Naive thymus-derived CD8-positive, alpha-beta T cell (primary cell): ENCODE measurements around the gene NRXN3. TPM values are rescaled to one million over a fixed set of nuclear protein-coding genes. Genes with fewer than 3 reads are reported as not detected.

Experiments
- ATAC-seq, 2 donors: fragments of 150-1000 bp; cut with Tn5 transposase in 1 of 2; sonication (Bioruptor Pico), chemical (Tn5 transposase) in 1 of 2; 1 replicate in 1 of 2; 2 replicates in 1 of 2; pipeline ENCODE4 v1.10.0; 2021; ENCODE audit warnings: mild to moderate bottlenecking in 2 of 2, moderate library complexity in 2 of 2
- POLR2A ChIA-PET: fragments of 350-600 bp; sonication (Branson Sonifier 250); formaldehyde crosslinking; loops from one replicate; lab custom pipeline; 2021; ENCODE audit warnings: antibody characterized with exemption; lab: Charles Lee
- DNase-seq, 10 donors: peaks; one replicate each; pipeline versions ENCODE4 v3.0.0 to v3.0.0-alpha.2; 2020 to 2022
- H3K27ac Mint-ChIP-seq, 10 donors: one replicate each; pipeline ENCODE4 v1.8.0; 2020 to 2022; ENCODE audit warnings: mild to moderate bottlenecking in 10 of 10, mixed read lengths in 10 of 10, moderate library complexity in 4 of 10, inconsistent platforms in 1 of 10
- H3K27me3 Mint-ChIP-seq, 5 donors: one replicate each; pipeline ENCODE4 v1.8.0; 2021 to 2022; ENCODE audit warnings: mixed read lengths in 5 of 5
- H3K36me3 Mint-ChIP-seq, 3 donors: one replicate each; pipeline ENCODE4 v1.8.0; 2020 to 2022; ENCODE audit warnings: mixed read lengths in 3 of 3, mild to moderate bottlenecking in 2 of 3, inconsistent platforms in 1 of 3
- H3K4me1 Mint-ChIP-seq, 4 donors: one replicate each; pipeline ENCODE4 v1.8.0; 2021 to 2022; ENCODE audit warnings: mixed read lengths in 4 of 4
- H3K4me3 Mint-ChIP-seq, 10 donors: one replicate each; pipeline ENCODE4 v1.8.0; 2020 to 2022; ENCODE audit warnings: mild to moderate bottlenecking in 10 of 10, mixed read lengths in 10 of 10, moderate library complexity in 6 of 10, inconsistent platforms in 1 of 10
- H3K9me3 Mint-ChIP-seq, 9 donors: one replicate each; pipeline ENCODE4 v1.8.0; 2020 to 2022; ENCODE audit warnings: mixed read lengths in 9 of 9, mild to moderate bottlenecking in 3 of 9, inconsistent platforms in 1 of 9, moderate library complexity in 1 of 9
- polyA plus RNA-seq, 3 donors: library from polyadenylated mRNA; unstranded; fragments of 300-500 nt; fragmentation: Illumina TruSeq; gene quantifications; one replicate each; pipeline ENCODE4 v1.2.3, GENCODE V29; 2021
- total RNA-seq, 8 experiments: library from RNA in 2 of 8; stranded (reverse) in 2 of 8; gene quantifications; one replicate each; pipeline ENCODE4 v1.2.3 and lab custom pipeline; 2021 to 2026

Gene NRXN3
- total and polyA plus RNA-seq, 5 experiments from 2014 or later: not detected

GRCh38 chr14:79064214-79064613, 894.0 kb downstream of the NRXN3 start:
- Mint-ChIP-seq H3K27ac (no peak overlapping the region), H3K4me1 (no peaks in the 10 kb centered on the region), H3K4me3 (no peak overlapping the region), H3K27me3 (peaks cover 0 to 3% (median 0%) of the 10 kb centered on the region in 5 donors), H3K9me3 (peaks cover 0 to 8% (median 0%) of the 10 kb centered on the region in 9 donors), H3K36me3 (no peaks in the 10 kb centered on the region)
- ATAC-seq: no peak
- POLR2A ChIA-PET: no interaction called here
- DNase-seq: no peak

GRCh38 chr14:79074510-79074909, 904.3 kb downstream of the NRXN3 start:
- Mint-ChIP-seq H3K9me3 (peaks cover 0 to 5% (median 0%) of the 10 kb centered on the region in 9 donors), H3K36me3 (no peaks in the 10 kb centered on the region), H3K4me3 (no peak overlapping the region), H3K27me3 (peaks cover 0 to 2% (median 0%) of the 10 kb centered on the region in 5 donors), H3K4me1 (no peaks in the 10 kb centered on the region), H3K27ac (no peak overlapping the region)
- DNase-seq (no peak), ATAC-seq (no peak)
- POLR2A ChIA-PET: no interaction called here

GRCh38 chr14:79076428-79076827, 906.3 kb downstream of the NRXN3 start:
- POLR2A ChIA-PET: no interaction called here
- Mint-ChIP-seq H3K4me1 (no peaks in the 10 kb centered on the region), H3K4me3 (no peak overlapping the region), H3K36me3 (no peaks in the 10 kb centered on the region), H3K27ac (no peak overlapping the region), H3K9me3 (peaks cover 0 to 11% (median 2%) of the 10 kb centered on the region in 9 donors), H3K27me3 (peaks cover 0 to 9% (median under 1%) of the 10 kb centered on the region in 5 donors)
- DNase-seq: no peak
- ATAC-seq: no peak

- POLR2A ChIA-PET: no interaction called here
- Mint-ChIP-seq H3K9me3 (peaks cover 0 to 11% (median 2%) of the 10 kb centered on the region in 9 donors), H3K36me3 (no peaks in the 10 kb centered on the region), H3K27ac (no peak overlapping the region), H3K4me1 (no peaks in the 10 kb centered on the region), H3K4me3 (no peak overlapping the region), H3K27me3 (peaks cover 0 to 9% (median 0%) of the 10 kb centered on the region in 5 donors)
- DNase-seq (no peak), ATAC-seq (no peak)
Measured at GRCh38 chr14:79077096-79077495, 906.9 kb downstream of the NRXN3 start.

GRCh38 chr14:79080040-79080439, 909.9 kb downstream of the NRXN3 start:
- ATAC-seq (no peak), DNase-seq (no peak)
- H3K4me3 Mint-ChIP-seq: no peak overlapping the region
- peaks cover 0 to 9% (median 0%) of the 10 kb centered on the region in 5 donors for H3K27me3 Mint-ChIP-seq
- no peak overlapping the region for H3K27ac Mint-ChIP-seq
- peaks cover 0 to 21% (median 2%) of the 10 kb centered on the region in 9 donors for H3K9me3 Mint-ChIP-seq
- H3K36me3 Mint-ChIP-seq: no peaks in the 10 kb centered on the region
- POLR2A ChIA-PET: no interaction called here
- H3K4me1 Mint-ChIP-seq: no peaks in the 10 kb centered on the region

- ATAC-seq (no peak), DNase-seq (no peak)
- no peaks in the 10 kb centered on the region for H3K4me1 Mint-ChIP-seq
Measured at GRCh38 chr14:79082883-79083282, 912.7 kb downstream of the NRXN3 start.

GRCh38 chr14:79083356-79083755, 913.2 kb downstream of the NRXN3 start:
- Mint-ChIP-seq H3K27ac (no peak overlapping the region), H3K27me3 (peaks cover 0 to 9% (median 0%) of the 10 kb centered on the region in 5 donors), H3K9me3 (peaks cover 0 to 21% (median 2%) of the 10 kb centered on the region in 9 donors), H3K4me3 (no peak overlapping the region), H3K4me1 (no peaks in the 10 kb centered on the region), H3K36me3 (no peaks in the 10 kb centered on the region)
- no peak for DNase-seq
- POLR2A ChIA-PET: no interaction called here
- no peak for ATAC-seq

More at GRCh38 chr14:79082883-79083282, 912.7 kb downstream of the NRXN3 start:
- H3K27ac Mint-ChIP-seq: no peak overlapping the region
- H3K36me3 Mint-ChIP-seq: no peaks in the 10 kb centered on the region
- H3K9me3 Mint-ChIP-seq: peaks cover 0 to 21% (median 2%) of the 10 kb centered on the region in 9 donors
- POLR2A ChIA-PET: no interaction called here
- H3K27me3 Mint-ChIP-seq: peaks cover 0 to 9% (median 0%) of the 10 kb centered on the region in 5 donors
- no peak overlapping the region for H3K4me3 Mint-ChIP-seq

GRCh38 chr14:79084861-79085260, 914.7 kb downstream of the NRXN3 start:
- POLR2A ChIA-PET: no interaction called here
- Mint-ChIP-seq H3K27me3 (peaks cover 0 to 8% (median 0%) of the 10 kb centered on the region in 5 donors), H3K36me3 (no peaks in the 10 kb centered on the region), H3K9me3 (peaks cover 0 to 21% (median 2%) of the 10 kb centered on the region in 9 donors), H3K27ac (no peak overlapping the region), H3K4me1 (no peaks in the 10 kb centered on the region), H3K4me3 (no peak overlapping the region)
- DNase-seq: no peak
- ATAC-seq: no peak

- no peak for DNase-seq
- Mint-ChIP-seq H3K9me3 (peaks cover 0 to 11% (median 0%) of the 10 kb centered on the region in 9 donors), H3K4me3 (no peak overlapping the region), H3K36me3 (no peaks in the 10 kb centered on the region), H3K4me1 (no peaks in the 10 kb centered on the region), H3K27me3 (peaks cover 0 to under 1% (median 0%) of the 10 kb centered on the region in 5 donors), H3K27ac (no peak overlapping the region)
- no peak for ATAC-seq
- POLR2A ChIA-PET: no interaction called here
Measured at GRCh38 chr14:79089576-79089975, 919.4 kb downstream of the NRXN3 start.

GRCh38 chr14:79090641-79091180, 920.5 kb downstream of the NRXN3 start:
- no peaks in the 10 kb centered on the region for H3K36me3 Mint-ChIP-seq
- no peak overlapping the region for H3K27ac Mint-ChIP-seq
- H3K9me3 Mint-ChIP-seq: peaks cover 0 to 11% (median 0%) of the 10 kb centered on the region in 9 donors
- peaks cover 0 to 4% (median 0%) of the 10 kb centered on the region in 5 donors for H3K27me3 Mint-ChIP-seq
- POLR2A ChIA-PET: no interaction called here
- H3K4me1 Mint-ChIP-seq: no peaks in the 10 kb centered on the region
- DNase-seq (no peak), ATAC-seq (no peak)
- H3K4me3 Mint-ChIP-seq: no peak overlapping the region

GRCh38 chr14:79091381-79091963, 921.3 kb downstream of the NRXN3 start:
- POLR2A ChIA-PET: no interaction called here
- Mint-ChIP-seq H3K36me3 (no peaks in the 10 kb centered on the region), H3K27ac (no peak overlapping the region), H3K4me1 (no peaks in the 10 kb centered on the region), H3K27me3 (peaks cover 0 to 4% (median 0%) of the 10 kb centered on the region in 5 donors), H3K4me3 (no peak overlapping the region), H3K9me3 (peaks cover 0 to 11% (median under 1%) of the 10 kb centered on the region in 9 donors)
- no peak for ATAC-seq
- DNase-seq: no peak

GRCh38 chr14:79093531-79093930, 923.4 kb downstream of the NRXN3 start:
- Mint-ChIP-seq H3K27me3 (peaks cover 0 to 4% (median 0%) of the 10 kb centered on the region in 5 donors), H3K4me3 (no peak overlapping the region), H3K9me3 (peaks cover 0 to 11% (median 2%) of the 10 kb centered on the region in 9 donors), H3K4me1 (no peaks in the 10 kb centered on the region), H3K36me3 (no peaks in the 10 kb centered on the region), H3K27ac (no peak overlapping the region)
- POLR2A ChIA-PET: no interaction called here
- ATAC-seq (no peak), DNase-seq (no peak)

- peaks cover 0 to 11% (median 4%) of the 10 kb centered on the region in 9 donors for H3K9me3 Mint-ChIP-seq
- peaks cover 0 to 4% (median 0%) of the 10 kb centered on the region in 5 donors for H3K27me3 Mint-ChIP-seq
- H3K36me3 Mint-ChIP-seq: no peaks in the 10 kb centered on the region
- H3K27ac Mint-ChIP-seq: no peak overlapping the region
- ATAC-seq (no peak), DNase-seq (no peak)
- no peaks in the 10 kb centered on the region for H3K4me1 Mint-ChIP-seq
- no peak overlapping the region for H3K4me3 Mint-ChIP-seq
- POLR2A ChIA-PET: no interaction called here
Measured at GRCh38 chr14:79094951-79095350, 924.8 kb downstream of the NRXN3 start.
